Stimulated activated CD4-positive, alpha-beta T cell treated with anti-CD3 and anti-CD28 coated beads, Interleukin-2, amount 100 ng/mL, for 48 hours (primary cell): Measurements from ENCODE around the gene HAL.

ENCODE experiments used
- DNase-seq, 2 donors: peaks; one replicate each; pipeline ENCODE4 v3.0.0-alpha.2; 2020

HAL gene

DNA sequence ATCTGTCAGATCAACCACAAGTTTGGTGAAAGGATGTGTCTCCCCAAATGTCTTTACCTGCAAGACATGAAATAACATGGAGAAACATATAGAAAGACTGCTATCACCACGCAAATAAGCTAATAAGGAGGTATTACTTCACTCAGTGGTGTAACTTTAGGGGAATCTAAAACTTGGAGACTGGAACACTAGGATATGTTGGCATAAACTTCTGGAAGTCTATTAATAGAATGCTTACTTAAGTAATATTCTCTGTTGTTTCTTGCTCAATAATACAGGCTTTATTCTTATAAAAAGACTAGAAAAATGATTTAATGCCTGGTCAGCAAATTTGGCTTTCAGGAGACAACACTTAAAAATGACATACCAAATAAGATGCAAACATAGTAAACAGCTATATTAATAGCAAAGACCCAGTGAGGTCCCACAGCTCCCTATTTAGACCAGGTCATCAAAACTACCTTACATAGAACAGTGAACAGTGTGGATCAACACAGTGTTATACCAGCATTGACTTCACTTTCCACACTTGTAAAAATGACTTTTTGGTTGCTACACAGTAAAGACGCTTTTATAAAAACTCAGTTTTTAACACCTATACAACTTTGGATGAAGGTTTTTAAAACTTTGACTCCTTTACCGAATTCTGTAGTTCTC, 18.9 kb upstream of the HAL start:
- DNase-seq, result no peak

DNA sequence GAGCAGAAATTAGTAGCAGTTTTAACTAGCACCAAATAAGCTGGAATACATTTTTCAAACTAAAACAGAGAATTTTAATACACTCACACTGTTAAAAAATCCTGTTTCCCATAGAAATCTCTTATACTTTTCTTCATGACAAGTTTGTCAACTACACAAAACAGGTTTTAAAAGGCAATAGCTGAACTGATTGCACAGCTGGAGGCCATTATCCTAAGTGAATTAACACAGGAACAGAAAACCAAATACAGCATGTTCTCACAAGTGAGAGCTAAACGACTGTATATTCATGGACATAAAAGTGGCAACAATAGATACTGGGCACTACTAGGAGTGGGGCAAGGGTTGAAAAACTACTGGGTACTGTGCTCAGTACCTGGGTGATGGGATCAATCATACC, 11.6 kb upstream of the HAL start:
- DNase-seq, result no peak

DNA sequence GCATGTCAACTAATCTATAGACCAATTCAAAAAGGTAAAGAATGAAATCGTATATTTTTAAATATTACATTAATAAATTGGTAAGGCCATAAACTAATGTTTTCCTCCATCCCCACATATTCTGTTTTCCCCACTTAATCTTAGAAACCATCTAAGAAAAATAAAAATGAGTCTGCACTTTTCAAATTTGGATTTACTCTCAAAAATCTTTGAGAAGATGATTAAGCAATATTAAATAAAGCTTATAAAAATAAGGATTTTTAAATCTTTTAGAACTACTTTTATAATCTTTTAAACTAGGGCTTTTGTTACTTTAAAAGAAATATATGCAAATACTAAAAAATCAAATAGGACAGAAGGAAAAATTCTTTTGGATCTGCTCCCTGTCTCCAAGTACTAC, 10.6 kb upstream of the HAL start:
- no peak for DNase-seq

- DNase-seq, result no peak
These were observed 4.7 kb upstream of the HAL start for GRCh38 chr12:96000858-96001257.

DNA sequence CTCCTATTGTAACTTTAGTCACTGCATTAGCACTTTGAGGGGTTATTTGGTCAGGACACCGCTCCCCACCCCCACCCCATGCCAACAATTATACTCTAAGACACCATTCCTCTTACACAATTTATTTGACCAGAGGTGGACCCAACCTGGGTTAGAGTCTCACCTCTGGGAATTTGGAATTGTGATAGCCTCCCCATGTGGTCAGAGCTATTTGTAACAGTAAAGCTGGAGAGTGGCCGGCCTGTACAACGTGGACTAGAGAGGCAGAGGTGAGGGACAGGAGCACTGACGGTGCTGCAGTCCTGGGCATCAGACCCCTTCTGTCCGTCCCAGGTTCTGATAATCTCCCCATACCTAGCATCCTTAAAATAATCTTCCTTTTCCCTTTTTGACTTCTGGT, 3.3 kb upstream of the HAL start:
- no peak for DNase-seq

DNA sequence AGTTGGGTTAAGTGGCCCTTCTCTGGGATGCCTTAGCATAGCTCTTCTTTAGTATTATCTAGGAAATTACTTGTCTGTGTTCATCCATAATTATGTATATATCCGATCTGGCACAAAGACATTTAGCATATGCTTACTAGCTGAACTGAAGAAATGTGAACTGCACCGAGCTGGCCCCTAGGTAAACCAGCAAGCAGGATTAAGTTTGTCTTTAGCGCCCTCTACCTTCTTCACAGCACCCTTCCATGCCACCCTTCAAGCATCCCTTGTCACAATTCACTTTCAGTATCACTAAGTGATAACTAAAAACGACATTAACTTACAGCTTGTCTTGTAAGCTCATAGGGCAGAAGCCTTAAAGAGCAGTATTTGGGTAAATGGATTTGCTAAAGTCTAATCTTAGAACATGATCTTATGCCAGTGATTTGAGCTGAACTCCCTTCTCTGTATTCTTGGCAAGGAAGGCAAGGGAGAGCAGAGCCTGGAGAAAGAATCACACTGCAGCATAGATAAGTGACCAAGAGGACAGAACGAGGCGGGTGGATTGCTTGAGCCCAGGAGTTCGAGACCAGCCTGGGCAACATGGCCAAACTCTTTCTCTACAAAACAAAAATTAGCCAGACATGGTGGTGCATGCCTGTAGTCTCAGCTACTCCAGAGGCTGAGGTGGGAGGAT, 2.6 kb upstream of the HAL start:
- peak; percentile 9 to 23 for DNase-seq

DNA sequence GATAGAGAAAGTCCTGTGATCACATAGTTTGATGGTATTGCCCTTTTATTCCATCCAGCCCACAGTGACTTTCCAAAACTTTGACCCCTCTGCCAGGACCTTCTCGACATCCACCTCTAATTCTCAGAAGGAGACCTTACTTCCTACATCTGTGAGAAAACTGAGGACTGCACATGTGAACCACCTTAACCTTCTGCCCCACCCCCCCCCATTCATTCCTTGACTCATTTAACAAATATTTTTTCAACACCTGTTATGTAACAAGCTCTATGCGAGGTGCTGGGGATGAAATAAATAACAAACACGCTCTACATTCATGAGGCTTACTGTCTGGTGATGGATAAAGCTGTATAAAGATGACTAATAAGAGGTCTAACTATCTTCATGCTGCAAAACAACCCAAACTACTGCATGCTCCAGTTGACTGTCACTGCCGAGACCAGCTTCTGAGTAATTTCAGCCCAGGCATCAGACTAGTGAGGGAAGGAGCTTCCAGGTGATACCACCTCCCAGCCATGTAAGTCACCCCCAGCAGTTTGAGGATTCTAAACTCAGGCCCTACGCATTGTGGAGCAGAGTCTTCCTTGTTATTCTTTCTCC, 1.9 kb upstream of the HAL start:
- no peak for DNase-seq

- no peak for DNase-seq
These were observed 1.1 kb upstream of the HAL start for GRCh38 chr12:95997276-95997675.

DNA sequence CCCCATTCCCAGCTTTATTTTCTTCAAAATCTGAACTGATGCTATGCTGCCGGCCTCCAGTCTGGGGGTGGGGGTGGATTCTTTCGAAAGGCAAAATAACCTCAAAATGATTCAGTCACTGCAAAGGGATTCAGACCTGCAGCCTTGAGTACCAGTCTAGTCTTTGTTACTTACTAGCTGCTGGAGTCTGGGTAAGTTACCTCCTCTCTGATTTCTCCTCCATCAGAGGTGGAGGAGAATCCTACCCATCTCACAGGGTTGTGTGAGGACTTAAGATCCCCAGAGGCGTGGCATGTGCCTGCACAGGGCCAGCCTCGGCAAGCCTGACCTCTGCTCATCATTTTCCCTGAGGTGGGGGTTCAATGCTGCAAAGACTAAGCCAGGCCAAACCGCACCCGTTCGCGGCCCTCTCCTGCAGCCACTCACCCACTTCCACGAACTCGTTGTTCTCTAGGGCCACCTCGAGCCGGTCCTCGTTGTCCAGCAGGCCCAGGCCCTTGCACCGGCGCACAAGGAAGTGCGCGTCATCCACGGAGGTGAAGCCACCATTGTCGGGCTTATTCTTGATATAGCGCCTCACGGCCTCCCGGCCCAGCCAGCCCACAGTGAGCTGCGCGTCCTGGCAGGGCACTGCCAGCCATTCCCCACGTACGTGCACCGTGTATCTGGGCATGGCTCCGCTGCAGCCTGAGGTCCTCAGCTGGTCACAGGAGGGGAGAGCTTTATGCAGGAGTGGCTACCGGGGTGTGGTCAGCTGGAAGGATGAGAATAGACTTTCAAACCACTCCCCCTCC, 709 bp downstream of the HAL start:
- no peak for DNase-seq

DNA sequence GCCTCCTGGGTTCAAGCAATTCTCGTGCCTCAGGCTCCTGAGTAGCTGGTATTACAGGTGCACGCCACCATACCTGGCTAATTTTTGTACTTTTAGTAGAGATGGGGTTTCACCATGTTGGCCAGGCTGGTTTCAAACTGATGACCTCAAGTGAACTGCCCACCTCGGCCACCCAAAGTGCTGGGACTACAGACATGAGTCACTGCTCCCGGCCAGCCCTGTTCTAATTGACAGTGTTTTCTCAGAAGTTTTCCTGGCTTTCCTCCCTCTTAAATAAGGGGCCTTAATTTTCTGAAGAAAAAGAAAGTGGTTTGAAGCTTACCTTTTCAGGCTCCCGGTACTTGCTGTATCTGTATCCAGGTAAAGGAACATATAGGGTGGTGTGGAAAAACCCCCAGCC, 1.7 kb downstream of the HAL start:
- no peak for DNase-seq

DNA sequence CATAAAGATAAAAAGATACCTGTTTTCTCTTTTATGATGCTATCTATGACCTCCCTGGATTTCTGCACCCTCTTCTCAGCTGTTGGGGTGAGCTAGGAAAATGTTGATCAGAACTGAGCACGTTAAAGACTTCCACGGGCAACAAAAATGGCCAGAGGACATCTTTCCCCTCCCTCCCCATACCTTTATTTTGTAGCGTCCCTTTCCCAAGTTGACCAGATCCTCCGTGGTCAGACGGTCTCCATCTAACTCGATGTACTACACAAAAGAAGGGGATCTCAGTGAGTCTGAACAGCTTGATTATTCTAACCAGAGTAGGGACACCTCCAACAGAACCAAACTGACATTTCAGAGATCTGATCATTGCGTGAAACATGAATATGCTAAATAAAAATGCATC, 2.2 kb downstream of the HAL start:
- DNase-seq, result no peak

GRCh38 chr12:95990136-95990535, 6.0 kb downstream of the HAL start:
- DNase-seq, result no peak

GRCh38 chr12:95989504-95990123, 6.5 kb downstream of the HAL start:
- no peak for DNase-seq

DNA sequence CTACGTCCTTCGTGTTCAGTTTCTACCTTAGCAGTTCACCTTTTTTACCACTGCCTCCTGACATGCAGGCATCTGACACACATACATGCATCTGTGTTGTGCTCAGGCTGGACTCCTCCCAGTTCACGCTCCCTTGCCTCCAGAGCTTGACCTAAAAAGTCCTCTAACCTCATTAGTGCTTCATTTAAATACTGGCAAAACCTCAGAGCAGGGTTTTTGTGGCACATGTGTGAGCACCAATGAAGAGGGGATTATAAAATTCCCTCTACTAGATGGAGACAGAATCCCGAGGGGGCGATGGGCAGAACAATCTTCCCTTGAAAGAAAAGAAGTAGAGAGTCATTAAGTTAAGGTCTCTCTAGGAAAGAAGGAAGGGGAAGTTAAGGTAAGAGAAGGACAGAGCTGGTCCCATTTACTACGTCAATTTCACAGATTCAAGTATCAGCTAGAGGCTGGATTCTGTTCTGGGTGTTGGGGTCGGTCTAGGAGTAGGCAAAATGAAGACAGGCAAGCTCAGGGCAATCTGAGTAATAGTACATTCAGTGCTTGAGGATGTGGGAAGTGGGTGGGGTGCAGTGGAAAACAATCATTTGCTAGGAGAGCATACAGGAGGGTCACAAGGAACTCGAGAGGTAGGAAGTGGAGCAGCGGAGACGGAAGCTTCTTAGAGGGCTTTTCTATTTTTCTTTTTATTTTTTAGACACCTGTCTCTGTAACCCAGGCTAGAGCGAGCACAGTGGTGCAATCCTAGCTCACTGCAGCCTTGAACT, 7.5 kb downstream of the HAL start:
- DNase-seq, result no peak

- no peak for DNase-seq
These were observed 9.2 kb downstream of the HAL start for GRCh38 chr12:95986635-95987570.

- no peak for DNase-seq
These were observed 11.5 kb downstream of the HAL start for GRCh38 chr12:95984682-95985081.

DNA sequence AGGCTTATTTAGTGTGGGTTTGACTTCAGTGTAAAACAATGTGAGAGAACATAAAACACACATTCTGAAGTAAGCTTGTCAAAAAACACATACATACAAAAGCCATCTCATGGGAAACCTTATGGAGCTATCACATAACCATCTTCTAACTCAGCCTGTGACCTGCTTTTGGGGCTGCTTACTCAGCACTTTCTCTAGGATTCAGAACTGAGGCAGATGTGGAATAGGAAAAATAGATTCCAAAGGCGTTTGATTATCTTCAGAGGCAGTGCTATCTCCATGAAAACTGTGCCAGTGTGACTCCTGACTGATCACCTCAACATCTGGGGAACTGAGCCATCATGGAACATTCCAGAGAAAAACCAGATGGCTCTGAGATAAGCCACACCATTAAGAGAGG, 13.5 kb downstream of the HAL start:
- no peak for DNase-seq

GRCh38 chr12:95980437-95980836, 15.7 kb downstream of the HAL start:
- DNase-seq, result no peak

- no peak for DNase-seq
These were observed 17.4 kb downstream of the HAL start for GRCh38 chr12:95978774-95979173.

DNA sequence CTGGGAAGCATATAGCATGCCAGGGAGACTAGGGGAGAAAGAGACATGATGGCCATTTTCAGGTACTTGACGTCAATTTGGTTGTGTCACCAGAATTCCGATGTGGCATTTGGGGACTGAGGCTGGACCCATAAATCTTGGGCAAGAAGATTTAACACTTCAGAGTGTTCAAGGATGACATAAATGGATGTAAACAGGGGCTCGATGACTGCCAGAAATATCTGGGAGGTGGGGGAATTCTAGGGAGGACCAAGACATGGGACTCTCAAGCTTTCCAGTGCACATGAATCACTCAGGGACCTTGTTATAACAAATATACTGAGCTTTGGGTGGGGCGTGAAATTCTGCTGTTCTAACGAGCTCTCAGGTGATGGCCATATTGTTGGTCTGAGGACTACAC, 17.8 kb downstream of the HAL start:
- DNase-seq, result no peak

GRCh38 chr12:95977764-95978305, 18.3 kb downstream of the HAL start:
- no peak for DNase-seq
